ENCODE data around the gene XRCC5.

- TF ChIP-seq, protein P1, sequence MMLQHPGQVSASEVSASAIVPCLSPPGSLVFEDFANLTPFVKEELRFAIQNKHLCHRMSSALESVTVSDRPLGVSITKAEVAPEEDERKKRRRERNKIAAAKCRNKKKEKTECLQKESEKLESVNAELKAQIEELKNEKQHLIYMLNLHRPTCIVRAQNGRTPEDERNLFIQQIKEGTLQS (IDR thresholded peaks at IDR 0.05), result no peak
- TF ChIP-seq, protein P2, sequence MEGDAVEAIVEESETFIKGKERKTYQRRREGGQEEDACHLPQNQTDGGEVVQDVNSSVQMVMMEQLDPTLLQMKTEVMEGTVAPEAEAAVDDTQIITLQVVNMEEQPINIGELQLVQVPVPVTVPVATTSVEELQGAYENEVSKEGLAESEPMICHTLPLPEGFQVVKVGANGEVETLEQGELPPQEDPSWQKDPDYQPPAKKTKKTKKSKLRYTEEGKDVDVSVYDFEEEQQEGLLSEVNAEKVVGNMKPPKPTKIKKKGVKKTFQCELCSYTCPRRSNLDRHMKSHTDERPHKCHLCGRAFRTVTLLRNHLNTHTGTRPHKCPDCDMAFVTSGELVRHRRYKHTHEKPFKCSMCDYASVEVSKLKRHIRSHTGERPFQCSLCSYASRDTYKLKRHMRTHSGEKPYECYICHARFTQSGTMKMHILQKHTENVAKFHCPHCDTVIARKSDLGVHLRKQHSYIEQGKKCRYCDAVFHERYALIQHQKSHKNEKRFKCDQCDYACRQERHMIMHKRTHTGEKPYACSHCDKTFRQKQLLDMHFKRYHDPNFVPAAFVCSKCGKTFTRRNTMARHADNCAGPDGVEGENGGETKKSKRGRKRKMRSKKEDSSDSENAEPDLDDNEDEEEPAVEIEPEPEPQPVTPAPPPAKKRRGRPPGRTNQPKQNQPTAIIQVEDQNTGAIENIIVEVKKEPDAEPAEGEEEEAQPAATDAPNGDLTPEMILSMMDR (IDR thresholded peaks at IDR 0.05 in 2 of 3, conservative IDR thresholded peaks at IDR 0.05 in 1 of 3; ENCODE audit: borderline replicate concordance in 1 of 3, insufficient read depth in 1 of 3, low read depth in 2 of 3, low read length in 2 of 3), result no peak
- TF ChIP-seq EZH2 (IDR thresholded peaks at IDR 0.05) (no peak), POLR2A (IDR thresholded peaks at IDR 0.05; ENCODE audit: borderline replicate concordance, extremely low read depth, insufficient read depth, insufficient read length) (no peak)
Observed at GRCh38 chr2:216214768-216215167, 105.6 kb downstream of the XRCC5 start.

Measured in HCT116 (cell line).